ENCODE measurements around the gene RAB7A.
"Not testable (repeated sequence)": the region's sequence is repeated elsewhere in the genome, so short reads cannot be mapped to it uniquely, and the experiment has no call there.

The RAB7A gene

DNA sequence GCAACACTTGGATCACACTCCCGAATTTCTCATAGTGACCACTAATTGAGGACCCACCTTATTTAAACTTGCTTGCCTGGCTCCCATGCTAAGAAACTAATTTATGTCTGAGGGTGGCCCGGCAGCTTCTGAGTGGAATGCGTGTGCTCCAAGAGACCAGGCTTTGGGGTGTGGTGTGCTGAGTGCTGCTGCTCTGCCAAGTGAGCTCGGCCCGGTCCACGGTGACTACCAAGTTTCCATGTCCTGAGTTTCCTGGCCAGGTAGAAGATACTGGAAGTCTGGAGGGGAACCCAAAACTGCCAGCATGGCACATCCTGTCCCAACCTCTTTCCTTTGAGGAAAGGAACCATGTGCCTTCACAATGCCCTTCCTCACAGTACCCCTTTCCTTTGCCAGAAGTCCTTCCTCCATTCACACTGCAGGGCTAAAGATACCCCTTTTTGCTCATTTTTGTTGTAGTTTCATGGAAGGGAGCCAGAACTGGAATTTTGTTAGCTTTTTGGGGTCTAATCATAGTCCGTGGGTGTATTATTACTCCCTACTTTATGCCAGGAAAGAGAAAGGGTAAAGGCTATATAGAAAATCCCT is 94.4 kb downstream of the RAB7A start:
- no peak for DNase-seq (ENCODE audit: low read depth)

DNA sequence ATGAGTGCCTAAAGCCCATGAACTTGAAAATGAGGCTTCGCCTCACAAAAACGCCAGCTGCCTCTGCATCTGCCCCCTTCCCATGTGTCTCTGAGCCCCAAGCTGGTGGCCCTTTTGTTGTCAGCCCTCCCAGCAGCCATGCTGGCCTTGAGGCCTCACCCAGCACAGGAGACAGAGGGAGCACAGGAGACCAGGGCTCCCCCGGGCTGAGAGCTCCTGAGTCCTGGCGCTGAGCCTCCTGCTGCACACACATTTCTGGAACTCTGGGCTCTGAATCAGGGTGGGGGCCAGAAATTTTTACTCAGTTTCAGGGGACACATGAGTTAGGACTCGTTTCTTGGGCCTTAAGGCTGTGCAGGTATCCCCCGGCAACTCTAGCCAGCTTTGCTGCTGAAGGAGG is 97.0 kb downstream of the RAB7A start:
- no peak for DNase-seq (ENCODE audit: low read depth)

DNA sequence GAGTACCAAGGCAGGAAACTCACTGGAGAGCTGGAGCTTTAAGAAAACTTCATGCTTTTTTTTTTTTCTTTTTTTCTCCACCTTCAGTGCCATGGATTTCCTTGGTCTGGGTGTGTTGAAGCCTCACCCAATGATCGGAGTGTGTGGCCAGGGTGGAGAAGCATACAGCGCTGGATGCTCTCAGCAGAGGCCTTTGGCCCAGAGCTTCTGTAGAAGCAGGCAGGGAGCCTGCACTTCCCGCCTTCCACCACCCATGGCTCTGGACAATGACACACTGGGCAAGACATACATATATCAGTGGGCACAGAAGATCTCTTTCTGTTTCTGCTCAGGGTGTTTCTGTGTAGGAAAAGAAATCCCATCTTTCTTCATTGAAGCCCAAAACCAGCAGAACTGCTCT is 97.6 kb downstream of the RAB7A start:
- no peak for DNase-seq (ENCODE audit: low read depth)

DNA sequence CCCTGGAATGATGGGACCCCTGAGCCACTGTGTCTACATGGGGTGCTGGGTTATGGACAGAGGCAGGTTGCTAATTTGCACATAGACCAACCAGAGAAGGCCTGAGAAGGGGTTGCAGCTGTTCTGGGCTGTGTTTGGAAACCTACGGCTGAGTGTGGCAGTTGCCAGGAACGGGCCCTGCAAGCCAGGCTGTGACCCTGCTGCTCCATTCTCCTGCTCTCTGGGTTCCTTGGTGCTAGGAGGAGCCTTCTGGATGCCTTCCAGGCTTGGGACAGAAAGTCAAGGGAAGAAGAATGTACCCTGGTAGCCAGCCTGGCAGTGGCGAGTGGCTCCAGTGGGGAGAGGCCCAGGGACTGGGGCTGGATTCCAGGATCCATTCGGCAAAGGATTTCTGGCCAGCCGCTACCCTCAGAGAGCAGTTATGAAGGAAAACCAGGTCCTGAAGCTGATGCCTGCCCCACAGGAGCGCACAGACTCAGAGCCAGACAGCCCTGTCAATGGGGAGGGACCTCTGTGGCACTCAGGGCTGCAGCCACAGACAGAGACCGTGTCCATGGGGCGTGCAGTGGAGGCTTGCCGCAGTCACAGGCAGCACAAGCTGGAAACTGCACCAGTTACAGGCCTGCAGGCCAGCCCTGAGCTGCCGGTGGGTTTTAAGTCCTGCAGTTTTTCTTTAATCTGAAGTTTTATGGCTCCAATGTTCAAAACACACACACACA is 98.3 kb downstream of the RAB7A start:
- no peak for DNase-seq (ENCODE audit: low read depth)

DNA sequence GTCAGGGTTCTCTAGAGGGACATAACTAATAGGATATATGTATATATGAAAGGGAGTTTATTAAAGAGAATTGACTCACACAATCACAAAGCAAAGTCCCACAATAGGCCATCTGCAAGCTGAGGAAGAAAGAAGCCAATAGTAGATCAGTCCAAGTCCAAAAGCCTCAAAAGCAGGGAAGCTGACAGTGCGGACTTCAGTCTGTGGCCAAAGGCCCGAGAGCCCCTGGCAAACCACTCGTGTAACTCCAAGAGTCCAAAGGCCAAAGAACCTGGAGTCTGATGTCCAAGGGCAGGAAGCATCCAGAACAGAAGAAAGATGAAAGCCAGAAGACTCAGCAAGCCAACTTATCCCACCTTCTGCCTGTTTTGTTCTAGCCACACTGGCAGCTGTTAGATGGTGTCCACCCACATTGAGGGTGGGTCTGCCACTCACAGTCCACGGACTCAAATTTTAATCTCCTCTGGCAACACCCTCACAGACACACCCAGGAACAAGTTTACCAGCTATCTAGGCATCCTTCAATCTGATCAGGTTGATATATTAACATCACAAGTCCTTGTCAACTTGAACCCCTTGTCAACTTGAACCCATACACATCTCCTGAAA is 99.2 kb downstream of the RAB7A start:
- no peak for DNase-seq (ENCODE audit: low read depth)

DNA sequence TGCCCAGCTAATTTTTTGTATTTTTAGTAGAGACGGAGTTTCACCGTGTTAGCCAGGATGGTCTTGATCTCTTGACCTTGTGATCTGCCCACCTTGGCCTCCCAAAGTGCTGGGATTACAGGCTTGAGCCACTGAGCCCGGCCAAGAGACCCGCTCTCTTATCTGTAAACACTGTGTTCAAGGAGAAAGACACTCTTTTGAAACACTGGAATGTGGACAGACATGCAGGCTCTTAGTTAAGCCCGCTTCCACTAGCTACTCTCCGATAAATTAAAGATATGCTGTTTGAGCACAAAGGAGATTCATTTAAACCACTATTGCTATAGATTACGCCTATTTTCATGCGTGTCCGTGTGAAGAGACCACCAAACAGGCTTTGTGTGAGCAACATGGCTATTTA is 103.1 kb downstream of the RAB7A start:
- peak; percentile 36 for DNase-seq (ENCODE audit: low read depth)

DNA sequence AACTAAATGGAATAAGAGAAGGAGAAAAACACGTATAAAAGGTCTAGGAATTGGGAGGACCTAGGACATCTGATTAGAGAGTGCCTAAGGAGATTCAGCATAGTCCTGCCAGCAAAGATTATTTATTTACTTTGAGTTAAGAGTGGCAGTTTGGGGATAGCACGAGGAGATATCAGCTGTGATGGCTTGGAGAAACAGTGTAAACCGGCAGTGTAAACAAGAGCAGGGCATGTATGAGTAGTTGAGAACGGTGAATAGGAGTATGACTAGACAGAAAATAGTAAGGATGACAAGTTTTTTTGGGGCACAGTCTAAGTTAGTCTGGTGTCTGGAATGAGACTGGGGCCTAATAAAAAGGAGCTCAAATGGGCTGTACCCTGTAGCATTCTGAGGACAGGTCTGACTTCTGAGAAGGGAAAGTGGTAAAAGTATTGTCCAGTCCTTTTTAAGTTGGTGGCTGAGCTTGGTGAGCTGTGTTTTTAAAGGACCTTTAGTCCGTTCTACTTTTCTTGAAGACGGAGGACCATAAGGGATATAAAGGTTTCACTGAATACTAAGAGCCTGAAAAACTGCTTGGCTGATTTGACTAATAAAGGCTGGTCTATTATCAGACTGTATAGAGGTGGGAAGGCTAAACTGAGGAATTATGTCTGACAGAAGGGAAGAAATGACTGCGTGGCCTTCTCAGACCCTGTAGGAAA is 104.1 kb downstream of the RAB7A start:
- DNase-seq (ENCODE audit: low read depth) = not testable (repeated sequence)

DNA sequence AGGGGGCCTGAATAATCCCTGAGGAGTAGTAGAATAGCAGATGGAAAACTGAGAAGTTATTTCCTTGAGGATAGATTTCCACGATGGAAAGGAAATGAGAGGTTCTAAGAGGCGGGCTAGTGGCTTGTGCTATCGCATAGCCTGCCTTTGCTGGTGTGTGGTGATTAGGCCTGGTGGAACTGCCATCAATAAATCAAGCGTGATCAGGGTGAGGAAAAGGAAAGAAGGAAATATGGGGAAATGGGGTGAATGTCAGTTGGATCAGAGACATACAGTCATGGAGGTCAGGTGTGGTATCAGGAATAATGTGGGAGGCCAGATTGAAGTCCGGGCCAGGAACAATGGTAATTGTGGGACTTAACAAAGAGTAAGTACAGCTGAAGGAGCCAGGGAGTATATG is 104.8 kb downstream of the RAB7A start:
- DNase-seq (ENCODE audit: low read depth) = not testable (repeated sequence)

DNA sequence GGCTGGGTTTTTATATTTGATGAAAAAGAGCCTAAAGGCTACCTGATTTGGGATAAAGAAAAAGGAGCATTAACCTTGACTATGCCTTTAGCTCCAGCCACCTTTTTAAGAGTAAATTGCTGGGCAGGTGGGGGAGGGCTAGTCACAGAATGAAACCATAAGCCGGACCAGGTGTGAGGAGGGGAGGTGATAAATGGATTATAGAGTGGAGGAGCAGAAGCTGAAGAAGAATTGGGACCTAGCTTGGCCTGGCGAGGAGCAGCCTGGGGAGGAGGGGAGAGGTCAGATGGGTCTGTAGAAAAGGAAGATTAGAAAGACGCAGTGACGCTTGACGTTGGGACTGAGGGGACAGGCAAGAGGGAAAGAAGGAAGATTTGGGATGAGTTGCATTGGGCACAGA is 107.0 kb downstream of the RAB7A start:
- DNase-seq (ENCODE audit: low read depth) = not testable (repeated sequence)

DNA sequence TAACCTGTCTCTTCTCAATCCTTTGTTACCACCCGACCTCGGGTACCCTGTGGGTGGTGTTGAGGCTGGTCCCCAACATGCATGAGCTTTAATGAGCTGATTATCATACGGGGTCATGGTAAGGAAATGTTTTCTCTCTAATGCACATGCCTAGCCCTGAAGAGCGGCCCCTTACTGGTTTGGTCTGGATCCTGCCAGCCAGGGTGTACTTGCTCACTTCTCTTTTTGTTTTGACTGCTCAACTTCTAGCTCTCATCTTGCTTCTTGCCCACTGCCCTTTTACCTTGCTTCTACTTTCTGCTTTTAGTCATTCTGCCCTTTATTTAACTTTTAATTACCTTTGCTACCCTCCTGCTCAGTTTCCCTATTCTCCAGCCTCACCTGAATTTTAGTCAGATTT is 109.1 kb downstream of the RAB7A start:
- no peak for DNase-seq (ENCODE audit: low read depth)

DNA sequence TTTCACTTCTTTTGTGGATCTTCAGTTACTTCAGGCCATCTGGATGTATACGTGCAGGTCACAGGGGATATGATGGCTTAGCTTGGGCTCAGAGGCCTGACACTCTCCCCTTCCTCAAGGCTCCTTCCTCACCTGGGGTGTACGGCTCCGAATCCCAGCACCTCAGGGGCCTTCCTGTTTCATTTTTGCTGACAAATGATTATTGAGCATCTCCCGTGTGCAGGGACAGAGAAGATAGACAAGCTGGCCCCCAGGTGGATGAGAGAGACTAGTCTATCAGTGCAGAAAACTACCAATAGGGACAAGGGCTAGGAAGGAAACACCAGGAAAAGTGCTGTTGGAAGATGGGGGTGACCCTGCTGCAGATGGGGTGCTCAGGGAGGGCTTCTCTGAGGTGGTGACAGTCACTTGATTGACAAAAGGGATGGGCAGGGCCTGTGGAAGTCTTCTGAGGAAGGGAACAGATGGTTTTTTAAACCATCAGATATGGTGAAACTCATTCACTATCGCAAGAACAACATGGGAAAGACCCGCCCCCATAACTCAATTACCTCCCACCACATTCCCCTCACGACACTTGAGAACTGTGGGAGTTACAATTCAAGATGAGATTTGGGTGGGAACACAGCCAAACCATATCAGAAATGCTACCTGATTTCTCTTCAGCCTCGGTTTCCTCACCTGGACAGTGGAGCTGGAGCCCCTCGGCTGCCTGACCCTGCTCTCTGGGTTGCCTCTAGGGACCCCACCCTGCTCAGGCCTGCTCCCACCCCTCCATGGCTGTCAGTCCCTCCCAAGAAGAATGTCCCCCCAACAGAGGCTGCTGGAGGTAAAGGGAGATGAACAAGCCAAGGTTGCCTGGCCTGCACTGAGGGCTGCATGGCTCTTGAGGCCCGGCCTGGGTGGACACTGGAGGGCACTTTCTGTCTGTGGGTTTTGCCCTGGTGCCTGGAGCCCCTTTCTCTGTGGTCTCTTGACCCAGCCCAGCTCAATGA is 116.2 kb downstream of the RAB7A start:
- DNase-seq (ENCODE audit: low read depth) = no peak

DNA sequence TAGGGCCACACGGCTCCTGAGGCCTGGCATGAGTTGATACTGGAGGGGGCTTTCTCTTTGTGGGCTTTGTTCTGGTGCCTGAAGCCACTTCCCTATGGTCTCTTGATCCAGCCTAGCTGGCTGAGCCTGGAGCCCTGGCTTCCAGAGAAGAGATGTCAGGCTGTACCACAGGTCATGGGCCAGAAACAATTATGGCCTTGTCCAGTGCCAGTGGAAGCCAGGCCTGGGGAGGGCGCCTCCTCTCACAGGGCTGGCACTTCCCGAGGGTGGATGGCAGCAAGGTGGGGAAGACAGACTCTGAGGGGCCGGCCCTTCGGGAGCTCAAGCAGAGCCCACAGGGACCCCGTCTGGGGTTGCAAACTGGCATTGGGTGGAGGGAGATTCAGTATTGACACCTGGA is 118.5 kb downstream of the RAB7A start:
- no peak for DNase-seq (ENCODE audit: low read depth)

DNA sequence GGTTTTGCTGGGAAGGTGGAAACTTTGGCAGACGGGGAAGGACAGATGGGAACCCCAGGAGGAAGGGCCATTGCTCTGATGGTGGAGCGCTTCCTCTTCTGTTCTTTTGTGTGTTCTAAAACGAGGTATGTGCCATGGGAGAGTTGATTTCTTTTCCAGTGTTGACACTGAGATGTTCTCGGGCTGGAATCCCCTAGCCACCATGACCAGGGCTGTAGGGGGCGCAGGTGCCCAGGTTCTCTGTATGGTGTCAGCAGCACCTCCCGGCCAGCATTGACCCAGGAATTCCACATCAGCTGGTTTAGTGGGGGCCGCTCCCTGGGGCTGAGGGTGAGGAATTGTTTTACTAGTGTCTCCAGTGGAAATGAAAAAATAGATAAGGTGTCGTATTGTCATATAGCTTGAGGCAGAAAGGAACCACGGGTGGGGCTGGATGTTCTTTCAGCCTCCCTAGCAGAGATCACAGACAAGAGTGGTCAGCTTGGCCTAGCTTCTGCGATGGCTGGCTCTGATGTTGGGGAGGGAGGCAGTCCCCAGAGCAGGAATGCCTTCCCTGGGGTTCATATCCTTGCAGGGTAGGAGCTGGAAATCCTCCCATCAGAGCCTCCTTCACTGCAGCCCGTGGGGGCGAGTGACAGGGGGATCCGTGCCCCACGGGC is 119.3 kb downstream of the RAB7A start:
- no peak for DNase-seq (ENCODE audit: low read depth)

DNA sequence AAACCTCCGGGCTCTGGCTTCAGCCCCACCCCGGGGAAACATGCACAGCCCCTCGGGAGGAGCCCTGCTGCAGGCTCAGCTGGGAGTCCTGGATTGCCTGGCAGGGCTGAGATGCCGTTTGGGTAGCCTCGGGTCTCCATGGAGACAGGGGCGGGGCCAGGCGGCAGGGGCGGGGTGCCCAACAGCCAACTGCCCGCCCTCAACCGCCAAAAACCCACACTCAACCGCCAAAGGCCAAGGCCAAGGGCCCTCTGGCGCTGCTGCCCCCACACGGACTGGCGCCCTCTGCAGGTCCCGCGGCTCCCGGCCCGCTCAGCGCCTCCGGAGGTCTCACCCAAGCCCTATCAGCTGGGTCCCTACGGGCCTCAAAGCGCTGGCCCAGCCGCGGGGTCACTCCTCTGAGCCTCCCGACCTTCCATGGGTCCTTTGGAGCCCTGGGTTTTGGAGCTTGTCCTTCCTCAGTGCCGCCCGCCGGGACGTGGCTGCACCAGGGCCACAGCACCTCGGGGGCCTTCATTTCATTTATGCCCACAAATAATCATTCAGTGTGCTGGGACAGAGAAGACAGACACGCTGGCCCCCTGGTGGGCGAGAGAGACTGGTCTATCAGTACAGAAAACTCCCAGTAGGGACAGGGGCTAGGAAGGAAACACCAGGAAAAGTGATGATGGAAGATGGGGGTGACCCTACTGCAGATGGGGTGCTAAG is 119.9 kb downstream of the RAB7A start:
- DNase-seq (ENCODE audit: low read depth) = peak; percentile 48

DNA sequence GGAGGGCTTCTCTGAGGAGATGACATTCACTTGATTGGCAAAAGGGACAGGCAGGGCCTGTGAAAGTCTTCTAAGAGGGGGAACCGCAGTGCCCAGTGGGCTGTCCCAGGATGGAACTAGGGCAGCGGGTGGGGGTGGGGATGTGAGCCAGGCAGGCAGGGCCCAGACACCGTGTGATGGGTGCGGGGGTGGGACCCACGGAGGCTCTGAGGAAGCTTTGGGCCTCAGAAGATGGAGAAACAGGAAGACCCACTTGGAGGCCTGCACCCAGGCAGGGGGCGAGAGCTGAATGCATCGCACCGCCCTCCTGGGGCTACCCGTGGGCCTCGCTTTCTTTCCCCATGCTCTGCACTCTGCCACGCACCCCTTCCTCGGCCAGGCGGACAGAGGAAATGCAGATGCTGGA is 120.5 kb downstream of the RAB7A start:
- no peak for DNase-seq (ENCODE audit: low read depth)

DNA sequence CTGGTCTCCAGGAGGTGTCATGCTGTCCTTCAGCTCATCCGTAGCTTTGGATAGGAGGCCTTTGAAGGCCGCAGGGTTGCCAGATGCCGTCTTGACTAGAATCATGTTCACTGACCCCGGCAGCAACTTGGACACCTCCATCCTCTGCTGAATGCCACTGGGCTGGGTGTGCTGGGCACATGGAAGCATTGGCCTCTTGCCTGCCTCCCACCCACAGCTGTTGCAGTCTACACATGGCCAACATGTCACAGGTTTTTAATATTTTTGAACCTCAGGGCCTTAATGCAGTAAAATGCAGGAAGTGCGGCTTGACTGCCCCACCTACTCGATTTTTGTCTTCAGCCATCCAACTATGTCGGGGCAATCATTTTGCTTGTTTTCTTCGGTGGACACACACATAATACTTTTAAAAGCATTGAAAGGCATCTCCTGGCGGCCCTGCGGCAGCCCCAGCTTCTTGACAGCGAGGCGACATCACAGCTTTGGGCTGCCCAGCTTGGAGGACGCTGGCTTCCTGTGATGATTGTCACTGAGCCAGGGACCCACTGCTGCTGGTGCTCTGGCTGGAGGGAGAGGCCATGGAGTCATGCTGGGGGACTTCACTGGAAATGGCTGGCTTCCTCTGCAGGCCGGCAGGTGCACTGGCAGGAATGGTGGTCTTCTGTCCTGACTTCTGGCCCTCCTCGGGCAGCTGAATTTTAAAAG is 121.8 kb downstream of the RAB7A start:
- no peak for DNase-seq (ENCODE audit: low read depth)

DNA sequence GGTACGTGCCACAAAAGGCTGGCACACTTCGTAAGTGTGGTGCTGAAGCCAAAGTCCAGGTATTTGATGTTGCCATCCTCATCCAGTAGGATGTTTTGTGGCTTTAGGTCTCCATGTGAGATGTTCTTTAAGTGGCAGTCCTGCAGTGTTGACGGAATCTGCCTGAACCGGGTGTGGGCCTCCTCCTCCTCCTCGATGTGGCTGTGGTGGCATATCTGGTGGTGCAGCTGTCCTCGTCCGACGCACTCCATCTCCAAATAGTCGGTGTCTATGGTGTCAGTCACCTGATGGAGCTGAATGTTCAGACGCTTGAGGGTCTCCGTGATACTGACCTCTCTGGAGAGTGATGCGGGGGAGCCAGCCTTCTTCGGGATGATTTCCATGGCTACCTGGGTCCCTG is 123.0 kb downstream of the RAB7A start:
- DNase-seq (ENCODE audit: low read depth) = no peak

DNA sequence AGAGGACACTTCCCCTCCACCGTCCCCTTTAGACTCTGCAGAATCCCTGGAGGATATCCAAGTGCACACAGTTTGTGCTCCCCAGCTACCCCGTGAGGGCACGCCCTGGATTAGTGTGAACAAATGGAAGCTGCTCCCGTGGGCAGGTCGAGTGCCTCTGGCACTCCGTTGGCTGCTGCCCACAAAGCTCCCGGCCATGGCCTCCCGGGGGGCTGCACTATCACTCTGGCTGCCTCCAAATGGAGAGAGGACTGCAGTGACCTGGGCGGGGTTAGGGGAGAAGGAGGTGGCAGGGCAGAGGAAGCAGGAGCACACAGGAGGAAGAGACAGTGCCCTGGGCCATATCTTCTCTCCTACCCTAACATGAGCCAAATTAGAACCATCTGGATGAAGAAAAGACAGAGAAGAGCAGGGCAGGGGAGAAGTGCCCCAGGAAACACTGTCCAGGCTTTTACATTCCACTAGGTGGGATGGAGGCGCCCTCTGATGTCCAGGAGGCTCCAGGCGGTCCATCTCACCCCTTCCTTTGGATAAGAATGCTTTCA is 124.0 kb downstream of the RAB7A start:
- peak; percentile 16 for DNase-seq (ENCODE audit: low read depth)

DNA sequence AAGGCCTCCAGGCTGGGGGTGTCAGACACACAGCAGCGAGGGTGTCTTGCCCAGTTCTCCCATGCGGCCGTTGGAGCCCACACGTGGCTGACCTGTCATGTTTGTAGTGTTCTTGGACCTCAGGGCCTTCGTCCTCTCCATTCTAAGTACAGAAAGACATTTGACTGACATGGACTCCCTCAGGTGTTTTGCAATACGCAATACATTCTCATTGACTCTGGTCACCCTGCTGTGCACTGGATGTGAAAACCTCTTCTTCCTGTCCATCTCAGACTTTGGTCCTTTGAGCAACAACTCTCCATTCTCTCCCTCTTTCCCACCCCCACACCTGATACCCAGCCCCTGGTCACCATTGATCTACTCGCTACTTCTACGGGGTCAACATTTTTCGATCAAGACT is 124.6 kb downstream of the RAB7A start:
- DNase-seq (ENCODE audit: low read depth) = no peak

DNA sequence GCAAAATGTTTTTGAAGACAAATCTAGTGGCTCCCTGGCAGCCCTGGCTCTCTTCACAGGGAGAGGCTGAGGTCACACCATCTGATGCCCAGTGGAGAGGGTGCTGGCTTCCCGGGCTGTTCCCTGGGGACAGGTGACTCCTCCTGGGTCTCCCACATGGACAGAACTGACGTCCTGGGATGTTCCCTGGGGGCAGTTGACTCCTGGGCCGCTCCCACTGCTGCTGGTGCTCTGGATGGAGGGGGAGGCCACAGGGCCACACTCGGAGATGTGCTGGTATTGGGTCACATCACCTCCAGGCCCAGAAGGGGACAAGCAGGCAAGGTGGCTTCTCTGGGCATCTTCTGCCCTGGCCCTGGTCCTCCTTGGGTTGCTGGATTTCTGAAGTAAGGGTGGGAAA is 125.6 kb downstream of the RAB7A start:
- DNase-seq (ENCODE audit: low read depth) = no peak
